SK-N-MC (cell line): Measurements from ENCODE around the gene OSBPL5.

Experiments
- DNase-seq: peaks from one replicate; pipeline ENCODE4 v3.0.0-alpha.2; 2011; ENCODE audit warnings: low read depth, low spot score
- H3K27ac ChIP-seq: fragments of 200-600 bp; sonication (generic); 2 replicates; pipeline ENCODE4 v1.5.1; 2016; ENCODE audit warnings: mixed run types
- H3K36me3 ChIP-seq: fragments of 200-600 bp; sonication (generic); 2 replicates; pipeline ENCODE4 v1.6.1; 2017; ENCODE audit warnings: antibody characterized with exemption, low read length, mixed read lengths; ENCODE audit not compliant: insufficient read depth
- H3K4me3 ChIP-seq: fragments of 200-600 bp; sonication (generic); 2 replicates; pipeline ENCODE4 v1.5.1; 2016
- H3K9ac ChIP-seq: fragments of 200-600 bp; sonication (generic); 2 replicates; pipeline ENCODE4 v1.8.0; 2017; ENCODE audit warnings: mixed run types, mixed read lengths; ENCODE audit not compliant: insufficient read length
- H3K9me3 ChIP-seq: fragments of 200-600 bp; sonication (generic); 2 replicates; pipeline ENCODE4 v1.6.1; 2017; ENCODE audit warnings: low read depth, mild to moderate bottlenecking, antibody characterized with exemption, low read length, moderate library complexity, mixed read lengths
- EZH2 ChIP-seq: fragments of 200-600 bp; sonication (generic); IDR thresholded peaks from one replicate; pipeline ENCODE4 v1.6.1; 2017; ENCODE audit warnings: antibody characterized with exemption
- FOXP2 ChIP-seq: optimal IDR thresholded peaks from 2 replicates; pipeline ENCODE3; 2011; ENCODE audit warnings: mild to moderate bottlenecking, moderate library complexity; ENCODE audit not compliant: insufficient read depth; ENCODE audit errors: extremely low read length, control extremely low read depth
- POLR2AphosphoS5 ChIP-seq: IDR thresholded peaks from 2 replicates; pipeline ENCODE4 v1.6.1; 2012; ENCODE audit warnings: mild to moderate bottlenecking, low read depth, low read length, borderline replicate concordance

The OSBPL5 gene

GRCh38 chr11:3132831-3133260 lies 32.3 kb downstream of the OSBPL5 start:
- no peaks in the 10 kb centered on the region for H3K9me3 ChIP-seq
- no peak overlapping the region for H3K4me3 ChIP-seq
- no peak for DNase-seq
- no peaks in the 10 kb centered on the region for H3K36me3 ChIP-seq
- H3K9ac ChIP-seq, result no peak overlapping the region
- TF ChIP-seq POLR2AphosphoS5 (no peak), FOXP2 (no peak), EZH2 (no peak)
- no peak overlapping the region for H3K27ac ChIP-seq

GRCh38 chr11:3132271-3132781 lies 32.8 kb downstream of the OSBPL5 start:
- H3K9me3 ChIP-seq, result no peaks in the 10 kb centered on the region
- H3K4me3 ChIP-seq, result no peak overlapping the region
- no peak for DNase-seq
- no peaks in the 10 kb centered on the region for H3K36me3 ChIP-seq
- TF ChIP-seq POLR2AphosphoS5, result no peak
- no peak for TF ChIP-seq EZH2
- TF ChIP-seq FOXP2, result no peak
- H3K27ac ChIP-seq, result no peak overlapping the region
- H3K9ac ChIP-seq, result no peak overlapping the region

GRCh38 chr11:3131330-3131941 lies 33.7 kb downstream of the OSBPL5 start:
- no peaks in the 10 kb centered on the region for H3K36me3 ChIP-seq
- no peak overlapping the region for H3K27ac ChIP-seq
- H3K9me3 ChIP-seq, result no peaks in the 10 kb centered on the region
- DNase-seq, result no peak
- TF ChIP-seq EZH2 (no peak), FOXP2 (no peak), POLR2AphosphoS5 (no peak)
- H3K4me3 ChIP-seq, result no peak overlapping the region
- H3K9ac ChIP-seq, result no peak overlapping the region

GRCh38 chr11:3130269-3131071 lies 34.6 kb downstream of the OSBPL5 start:
- Histone ChIP-seq H3K36me3 (no peaks in the 10 kb centered on the region), H3K4me3 (no peak overlapping the region), H3K27ac (no peak overlapping the region), H3K9me3 (no peaks in the 10 kb centered on the region), H3K9ac (no peak overlapping the region)
- DNase-seq, result no peak
- TF ChIP-seq POLR2AphosphoS5 (no peak), EZH2 (no peak), FOXP2 (no peak)

DNA sequence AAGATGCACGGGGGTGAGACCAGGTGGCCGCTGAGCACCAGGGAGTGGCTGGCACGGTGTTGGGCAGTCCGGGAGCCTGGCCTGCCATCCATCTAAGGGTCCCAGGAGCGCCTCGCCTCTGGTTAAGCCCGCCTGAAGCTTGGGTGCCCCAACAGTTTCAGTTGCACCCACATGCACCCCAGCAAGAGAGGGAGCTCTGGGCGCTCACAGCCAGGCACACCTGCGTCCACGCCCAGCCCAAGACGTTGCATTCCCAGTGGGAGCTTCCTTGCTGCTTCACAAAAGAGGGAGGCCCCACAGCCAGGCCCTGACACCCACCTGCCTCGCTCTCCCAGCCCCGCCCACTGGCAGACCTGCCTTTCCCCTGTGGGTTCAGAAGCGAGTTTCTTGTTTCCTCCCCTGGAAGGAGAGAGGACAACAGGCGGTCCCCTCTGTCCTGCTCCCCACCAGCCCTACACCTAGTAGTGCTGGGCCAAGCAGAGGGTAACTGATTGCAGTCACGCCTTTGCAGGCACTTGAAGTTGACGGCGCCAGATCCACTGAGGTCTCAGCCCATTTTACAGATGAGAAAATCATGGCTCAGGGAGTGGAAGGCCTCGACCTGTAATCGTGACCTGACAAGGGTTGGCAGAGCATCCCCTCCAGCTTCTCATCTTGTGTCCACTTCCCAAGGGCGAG lies 35.4 kb downstream of the OSBPL5 start:
- no peak overlapping the region for H3K9ac ChIP-seq
- H3K36me3 ChIP-seq, result no peaks in the 10 kb centered on the region
- H3K27ac ChIP-seq, result no peak overlapping the region
- no peak for DNase-seq
- no peak for TF ChIP-seq FOXP2
- no peak for TF ChIP-seq POLR2AphosphoS5
- no peaks in the 10 kb centered on the region for H3K9me3 ChIP-seq
- no peak overlapping the region for H3K4me3 ChIP-seq

DNA sequence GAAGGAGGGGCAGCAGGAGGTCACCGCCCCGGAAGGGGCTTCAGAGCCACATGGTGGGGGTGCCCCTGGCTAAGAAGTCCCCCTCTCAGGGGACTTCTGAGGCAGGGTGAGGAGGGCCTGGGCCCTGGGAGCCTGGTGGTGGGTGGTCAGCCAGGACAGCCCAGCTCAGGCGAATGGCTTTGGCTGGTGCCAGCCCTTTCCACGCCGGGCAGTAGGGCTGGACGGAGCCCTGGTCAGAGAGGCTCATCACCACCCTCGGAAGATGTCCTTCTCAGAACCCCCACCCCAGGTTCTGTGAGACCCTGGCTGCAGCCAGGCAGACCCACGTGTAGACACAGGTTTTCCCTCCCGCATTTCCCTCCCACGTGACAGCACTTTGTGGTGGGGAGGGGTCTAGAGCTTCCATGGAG lies 35.9 kb downstream of the OSBPL5 start:
- no peak for DNase-seq
- no peak for TF ChIP-seq EZH2
- no peak for TF ChIP-seq FOXP2
- TF ChIP-seq POLR2AphosphoS5, result no peak

GRCh38 chr11:3128356-3129180 lies 36.5 kb downstream of the OSBPL5 start:
- DNase-seq, result no peak
- Histone ChIP-seq H3K27ac (no peak overlapping the region), H3K9me3 (no peaks in the 10 kb centered on the region), H3K9ac (no peak overlapping the region), H3K36me3 (no peaks in the 10 kb centered on the region), H3K4me3 (no peak overlapping the region)
- TF ChIP-seq EZH2 (no peak), POLR2AphosphoS5 (no peak), FOXP2 (no peak)

More for the DNA sequence above, 35.9 kb downstream of the OSBPL5 start:
- no peak overlapping the region for H3K27ac ChIP-seq
- H3K9me3 ChIP-seq, result no peaks in the 10 kb centered on the region
- H3K36me3 ChIP-seq, result no peaks in the 10 kb centered on the region
- no peak overlapping the region for H3K4me3 ChIP-seq
- H3K9ac ChIP-seq, result no peak overlapping the region

GRCh38 chr11:3127706-3128355 lies 37.3 kb downstream of the OSBPL5 start:
- Histone ChIP-seq H3K9ac (no peak overlapping the region), H3K27ac (no peak overlapping the region), H3K4me3 (no peak overlapping the region), H3K36me3 (no peaks in the 10 kb centered on the region), H3K9me3 (no peaks in the 10 kb centered on the region)
- no peak for DNase-seq
- TF ChIP-seq EZH2 (no peak), FOXP2 (no peak), POLR2AphosphoS5 (no peak)
